Forelimb muscle (tissue), 1 donor: Measurements from ENCODE around the gene CRTAP. TPM values are rescaled to one million over a fixed set of nuclear protein-coding genes. Genes with fewer than 3 reads are reported as not detected.
"Not testable (repeated sequence)": the region's sequence is repeated elsewhere in the genome, so short reads cannot be mapped to it uniquely, and the experiment has no call there.

Source experiments
- DNase-seq: peaks from one replicate; pipeline ENCODE4 v3.0.0-alpha.2; 2013; ENCODE audit warnings: low read depth
- polyA plus RNA-seq: library from polyadenylated mRNA; unstranded; fragments of 120-200 nt; gene quantifications from one replicate; pipeline ENCODE4 v1.2.1, GENCODE V29; 2013; ENCODE audit not compliant: insufficient read length

CRTAP gene
- polyA plus RNA-seq, 1 donor: 164 TPM

DNA sequence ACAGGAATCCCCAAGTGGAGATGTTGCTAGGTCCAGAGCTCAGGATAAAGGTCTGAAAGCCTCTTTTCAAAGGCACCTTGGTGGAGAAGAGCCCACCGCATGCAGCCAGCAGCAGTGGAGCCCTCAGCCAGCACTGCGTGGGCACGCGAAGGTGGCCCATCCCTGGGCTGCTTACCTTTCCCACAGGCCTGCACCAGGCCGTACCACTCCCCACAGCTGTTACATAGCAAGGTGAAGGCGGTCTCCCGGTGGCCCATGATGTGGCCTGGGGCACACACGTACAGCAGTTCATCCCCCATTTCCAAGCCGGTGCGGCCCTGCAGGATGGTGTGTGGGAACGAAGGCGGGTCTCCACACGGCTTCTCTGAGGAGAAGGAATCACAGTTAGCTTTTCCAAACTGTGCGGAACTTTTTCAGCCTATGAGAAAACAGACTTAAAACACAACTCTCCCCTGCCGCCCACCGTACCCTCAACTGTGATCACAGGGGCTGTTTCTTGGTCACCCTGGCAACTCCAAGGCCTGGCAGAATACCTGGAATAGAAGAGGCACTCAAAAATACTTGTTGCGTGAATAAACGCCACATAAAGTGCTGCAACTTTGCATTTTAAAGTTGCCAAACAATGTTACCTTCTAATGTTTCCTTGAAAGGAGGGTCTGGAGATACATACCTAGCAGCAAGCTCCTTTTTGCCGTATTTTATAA is 61.0 kb downstream of the CRTAP start:
- no peak for DNase-seq

DNA sequence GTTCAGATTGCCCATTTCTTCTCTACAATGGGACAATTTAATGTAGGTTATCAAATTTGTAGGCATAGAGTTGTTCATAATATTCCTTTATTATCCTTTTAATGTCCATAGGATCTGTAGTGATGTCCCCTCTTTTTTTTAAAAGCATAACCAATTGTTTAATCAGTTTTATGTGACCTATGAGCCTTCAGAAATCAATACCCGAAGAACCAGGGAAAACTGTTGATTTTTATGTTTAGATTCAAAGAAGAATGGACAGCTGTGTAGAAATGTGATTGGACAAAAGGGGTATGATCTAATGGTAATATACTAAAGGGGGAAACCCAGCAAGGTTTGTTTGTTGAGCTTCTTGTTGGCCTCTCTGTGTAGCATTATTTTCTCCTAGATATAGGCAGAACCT is 65.3 kb downstream of the CRTAP start:
- DNase-seq: no peak

DNA sequence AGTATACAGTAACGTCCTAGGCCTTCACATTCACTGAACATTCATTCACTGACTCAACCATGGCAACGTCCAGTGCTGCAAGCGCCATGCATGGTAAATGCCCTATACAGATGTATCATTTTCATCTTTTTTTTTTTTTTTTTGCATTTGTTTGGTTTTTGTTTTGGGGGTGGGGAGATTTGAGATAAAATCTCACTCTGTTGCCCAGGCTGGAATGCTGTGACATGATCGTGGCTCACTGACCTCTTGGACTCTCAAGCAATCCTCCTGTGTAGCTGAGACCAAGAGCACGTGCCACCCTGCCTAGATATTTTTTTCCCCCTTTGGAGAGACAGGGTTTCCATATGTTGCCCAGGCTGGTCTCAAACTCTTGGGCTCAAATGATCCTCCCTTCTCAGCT is 67.4 kb downstream of the CRTAP start:
- no peak for DNase-seq

DNA sequence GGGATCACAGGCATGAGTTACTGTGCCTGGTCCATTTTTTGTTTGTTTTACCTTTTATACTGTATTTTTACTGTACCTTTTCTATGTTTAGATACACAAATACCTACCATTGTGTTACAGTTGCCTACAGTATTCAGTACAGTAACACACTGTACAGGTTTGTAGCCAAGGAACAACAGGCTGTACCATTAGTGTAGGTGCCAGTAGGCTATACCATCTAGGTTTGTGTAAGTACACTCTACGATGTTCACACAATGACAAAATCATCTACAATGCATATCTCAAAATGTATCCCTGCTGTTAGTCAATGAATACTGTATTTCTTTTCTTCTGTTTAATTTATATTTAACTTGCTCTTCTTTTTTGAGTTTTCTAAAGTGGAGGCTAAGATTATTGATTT is 67.8 kb downstream of the CRTAP start:
- not testable (repeated sequence) for DNase-seq

DNA sequence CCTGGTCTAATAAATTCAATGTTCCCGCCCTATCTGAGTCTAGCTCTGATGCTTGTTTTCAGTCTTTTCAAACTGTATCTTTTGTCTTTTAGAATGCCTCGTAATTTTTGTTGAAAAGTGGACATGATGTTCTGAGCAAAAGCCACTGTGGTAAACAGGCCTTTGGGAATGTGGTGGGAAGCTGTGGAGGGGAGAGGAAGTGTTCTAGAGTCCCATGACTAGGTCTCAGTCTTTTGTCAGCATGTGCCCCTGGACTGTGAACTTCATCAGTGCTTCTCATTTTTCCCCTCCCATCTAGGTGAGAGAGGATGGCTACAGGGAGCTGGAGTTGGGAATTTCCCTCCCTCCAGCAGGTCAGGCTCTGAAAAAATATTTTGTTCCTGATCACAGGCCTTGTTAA is 71.0 kb downstream of the CRTAP start:
- DNase-seq: no peak

DNA sequence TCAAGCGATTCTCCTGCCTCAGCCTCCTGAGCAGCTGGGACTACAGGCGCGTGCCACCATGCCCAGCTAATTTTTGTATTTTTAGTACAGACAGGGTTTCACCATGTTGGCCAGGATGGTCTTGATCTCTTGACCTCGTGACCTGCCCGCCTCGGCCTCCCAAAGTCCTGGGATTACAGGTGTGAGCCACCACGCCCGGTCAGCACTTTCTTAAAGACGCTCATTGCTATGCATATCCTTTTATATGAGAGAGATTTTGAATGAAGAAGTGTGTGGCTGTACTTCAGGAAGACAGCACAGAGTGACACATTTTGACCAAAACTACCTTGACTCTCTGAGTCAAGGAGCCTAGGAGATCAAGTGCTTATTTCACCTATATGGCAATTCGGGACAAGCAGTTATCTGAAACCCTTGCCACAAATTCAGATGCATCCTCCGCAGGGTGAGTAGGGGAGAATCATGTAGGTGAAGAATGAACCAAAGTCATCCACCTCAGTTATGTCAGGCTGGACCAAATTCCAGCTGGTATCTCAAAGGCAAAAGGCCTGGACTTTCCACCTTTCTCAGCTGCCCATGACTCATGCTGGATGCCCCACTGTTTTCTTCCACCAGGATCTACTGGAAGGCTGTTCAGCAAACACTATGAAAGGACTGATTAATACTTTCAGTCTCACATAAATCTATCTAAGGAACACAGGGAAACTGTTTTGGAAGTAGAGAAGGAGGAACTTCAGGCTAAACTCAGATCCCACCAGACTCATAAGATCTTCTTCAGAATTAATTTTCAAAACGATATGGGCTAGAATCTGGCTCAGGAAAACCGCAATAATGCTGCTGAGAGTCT is 72.9 kb downstream of the CRTAP start:
- DNase-seq: no peak

DNA sequence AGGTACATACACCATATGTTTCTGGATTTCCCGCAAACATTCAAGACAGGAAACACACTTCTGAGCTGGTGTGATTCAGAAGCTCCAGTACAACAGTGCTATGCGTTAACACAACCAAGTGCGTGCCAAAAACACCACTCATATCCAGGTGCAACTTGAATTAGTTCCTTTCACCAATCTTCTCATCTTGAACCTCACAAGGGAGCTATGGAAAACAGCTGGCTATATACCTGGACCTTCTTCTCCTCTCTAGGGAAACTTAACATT is 73.5 kb downstream of the CRTAP start:
- DNase-seq: no peak

DNA sequence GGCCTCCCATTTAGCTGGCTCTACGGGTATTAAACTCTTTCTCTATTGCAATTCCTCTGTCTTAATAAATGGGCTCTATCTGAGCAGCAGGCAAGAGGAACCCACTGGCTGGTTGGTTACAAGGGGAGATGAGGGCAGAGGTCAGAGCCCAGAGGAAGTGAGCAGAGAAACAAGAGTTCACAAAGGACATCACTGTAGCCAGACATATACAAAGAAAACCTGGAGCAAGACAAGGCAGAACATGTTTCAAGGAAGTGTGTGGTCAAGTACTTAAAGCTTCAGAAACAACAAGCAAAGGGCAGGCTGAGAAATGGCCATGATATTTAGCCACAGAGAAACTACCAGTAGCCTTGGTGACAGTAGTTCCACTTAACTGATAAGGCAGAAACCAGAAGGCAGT is 80.5 kb downstream of the CRTAP start:
- DNase-seq: no peak

DNA sequence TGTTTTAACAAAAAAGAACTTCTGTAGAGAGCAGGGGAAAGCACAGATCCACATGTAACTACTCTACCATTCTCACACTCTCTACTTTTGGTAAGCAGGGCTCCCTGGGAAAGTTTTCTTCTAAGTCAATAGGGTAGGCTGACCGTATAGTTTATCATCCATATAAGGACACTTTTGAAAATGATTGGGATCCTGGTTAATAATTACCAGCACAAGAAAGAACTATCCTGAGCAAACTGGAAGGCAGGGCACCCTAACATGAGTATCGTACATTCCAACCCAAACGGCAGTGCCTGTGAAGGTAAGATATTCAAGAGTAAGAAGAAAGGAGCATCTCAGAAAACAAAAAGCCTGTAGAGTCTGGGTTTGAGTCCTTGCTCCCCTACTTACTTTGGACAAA is 82.7 kb downstream of the CRTAP start:
- no peak for DNase-seq

Other genes starting within 250 kb of the CRTAP start
- gene CCR4, start 162.4 kb upstream of the CRTAP start, polyA plus RNA-seq: 0.04 TPM
- 30.4 TPM for gene GLB1, start 16.9 kb upstream of the CRTAP start, polyA plus RNA-seq
- gene TMPPE, start 16.9 kb upstream of the CRTAP start, polyA plus RNA-seq: 0.59 TPM
- gene SUSD5, start 104.8 kb downstream of the CRTAP start, polyA plus RNA-seq: 1.8 TPM
- 7.9 TPM for gene FBXL2, start 163.4 kb downstream of the CRTAP start, polyA plus RNA-seq